GM12872 (cell line): Measurements from ENCODE around the gene ING2.
A peak's percentile ranks its signal among the peaks of the same experiment; 100 is the strongest.

Source experiments
- TF ChIP-seq, protein P1 (sequence below): IDR thresholded peaks from 3 replicates; pipeline ENCODE4 v1.5.1; 2011; ENCODE audit warnings: low read depth, mild to moderate bottlenecking, low read length, moderate library complexity; ENCODE audit not compliant: insufficient read depth

Gene ING2

DNA sequence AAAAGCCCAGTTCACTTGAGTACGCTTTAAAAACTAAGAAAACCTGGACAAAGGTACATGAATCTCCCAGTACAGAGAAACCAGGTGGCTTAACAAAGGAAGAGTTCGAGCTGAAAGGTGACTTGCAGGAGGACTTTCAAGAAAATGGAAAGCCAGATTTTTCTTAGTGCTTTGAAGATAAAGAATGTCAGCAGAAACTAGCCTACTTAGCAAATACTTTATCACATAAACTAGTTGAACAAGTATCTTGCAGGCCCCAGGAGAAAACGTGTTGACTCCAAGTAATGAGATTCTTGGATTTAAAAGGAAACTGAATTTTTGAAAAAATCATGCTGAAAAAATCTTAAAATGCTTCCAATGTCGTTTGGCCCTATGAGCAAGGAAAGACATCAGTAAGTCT is 34.0 kb upstream of the ING2 start:
- TF ChIP-seq, protein P1, sequence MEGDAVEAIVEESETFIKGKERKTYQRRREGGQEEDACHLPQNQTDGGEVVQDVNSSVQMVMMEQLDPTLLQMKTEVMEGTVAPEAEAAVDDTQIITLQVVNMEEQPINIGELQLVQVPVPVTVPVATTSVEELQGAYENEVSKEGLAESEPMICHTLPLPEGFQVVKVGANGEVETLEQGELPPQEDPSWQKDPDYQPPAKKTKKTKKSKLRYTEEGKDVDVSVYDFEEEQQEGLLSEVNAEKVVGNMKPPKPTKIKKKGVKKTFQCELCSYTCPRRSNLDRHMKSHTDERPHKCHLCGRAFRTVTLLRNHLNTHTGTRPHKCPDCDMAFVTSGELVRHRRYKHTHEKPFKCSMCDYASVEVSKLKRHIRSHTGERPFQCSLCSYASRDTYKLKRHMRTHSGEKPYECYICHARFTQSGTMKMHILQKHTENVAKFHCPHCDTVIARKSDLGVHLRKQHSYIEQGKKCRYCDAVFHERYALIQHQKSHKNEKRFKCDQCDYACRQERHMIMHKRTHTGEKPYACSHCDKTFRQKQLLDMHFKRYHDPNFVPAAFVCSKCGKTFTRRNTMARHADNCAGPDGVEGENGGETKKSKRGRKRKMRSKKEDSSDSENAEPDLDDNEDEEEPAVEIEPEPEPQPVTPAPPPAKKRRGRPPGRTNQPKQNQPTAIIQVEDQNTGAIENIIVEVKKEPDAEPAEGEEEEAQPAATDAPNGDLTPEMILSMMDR, result no peak

DNA sequence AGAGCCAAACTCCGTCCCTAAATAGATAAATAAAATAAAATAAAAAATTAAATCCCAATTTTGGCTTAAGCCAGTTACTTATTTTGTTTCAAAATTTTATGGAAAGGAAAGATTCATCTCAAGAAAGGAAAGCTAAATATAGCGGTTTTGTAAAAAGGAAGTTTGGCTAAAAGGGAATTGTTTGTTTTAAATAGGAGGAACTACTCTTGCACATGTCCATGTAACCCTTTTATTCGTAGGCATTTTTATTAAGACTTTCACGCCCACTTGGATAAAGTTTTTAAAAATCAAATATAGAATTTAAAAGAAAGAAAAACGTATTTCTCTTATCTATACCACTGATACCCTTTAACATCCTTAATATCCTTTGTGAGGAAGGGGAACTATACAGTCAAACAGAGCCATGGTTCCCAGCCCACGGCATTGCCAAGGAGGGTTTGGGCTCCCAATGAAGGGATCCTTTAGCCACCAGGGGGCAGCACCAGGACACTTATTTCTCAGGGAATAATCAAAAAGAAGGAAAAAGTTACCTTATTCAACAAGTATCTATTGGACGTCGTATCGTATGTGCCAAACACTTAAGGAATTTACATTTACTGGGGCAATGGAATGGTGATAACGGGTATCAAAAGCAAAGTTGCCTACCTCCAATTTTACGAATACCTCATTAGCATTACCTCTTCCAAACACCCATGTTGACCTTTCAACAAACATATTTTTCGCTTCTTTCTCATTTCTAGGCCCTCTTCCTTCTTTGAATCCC is 32.7 kb upstream of the ING2 start:
- TF ChIP-seq, protein P1, result peak; percentile 73

- TF ChIP-seq, protein P1, result no peak
These were observed 26.7 kb upstream of the ING2 start for GRCh38 chr4:183478123-183478522.

GRCh38 chr4:183478926-183479325 is 25.9 kb upstream of the ING2 start:
- TF ChIP-seq, protein P1, result no peak

- TF ChIP-seq, protein P1, result no peak
These were observed 20.9 kb upstream of the ING2 start for GRCh38 chr4:183483997-183484396.

- TF ChIP-seq, protein P1, result no peak
These were observed 19.3 kb upstream of the ING2 start for GRCh38 chr4:183485411-183486160.

DNA sequence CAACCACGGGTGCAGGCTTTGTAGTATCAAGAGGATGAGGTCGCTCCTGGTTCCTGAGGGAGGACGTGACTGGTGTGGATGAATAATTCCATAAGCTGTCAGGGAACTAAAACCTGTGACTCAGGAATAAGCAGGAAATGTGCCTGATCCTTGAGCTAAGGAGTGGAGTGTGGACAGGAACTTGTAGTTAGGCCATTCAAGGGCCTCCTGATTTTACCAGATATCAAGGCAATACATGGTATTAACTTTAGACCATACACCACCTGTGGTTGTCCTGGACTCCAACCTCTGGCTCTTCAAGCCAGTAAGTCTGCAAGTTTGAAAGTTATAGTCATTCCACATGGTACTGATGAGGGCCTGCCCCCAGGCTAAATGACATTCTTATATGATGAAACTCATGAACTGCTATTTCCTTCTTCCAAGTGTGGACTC is 12.1 kb upstream of the ING2 start:
- TF ChIP-seq, protein P1, result no peak
